ENCODE measurements around the gene HPS4. TPM values are rescaled to one million over a fixed set of nuclear protein-coding genes. Genes with fewer than 3 reads are reported as not detected.

The HPS4 gene
- total RNA-seq, 1 donor, result 56.8 TPM

GRCh38 chr22:26401726-26402125 lies 81.9 kb downstream of the HPS4 start:
- no peaks in the 10 kb centered on the region for H3K9me3 ChIP-seq (ENCODE audit: low read depth, low read length)

More at GRCh38 chr22:26401726-26402125, 81.9 kb downstream of the HPS4 start:
- Histone ChIP-seq H3K4me3 (ENCODE audit: low read length) (no peak overlapping the region), H3K4me1 (ENCODE audit: insufficient read depth, low read length) (peaks cover 22% of the 10 kb centered on the region), H3K27me3 (ENCODE audit: insufficient read depth, low read length) (no peaks in the 10 kb centered on the region)

Other genes with a start within 250 kb of the HPS4 start
- 2.7 TPM for gene ASPHD2, start 54.5 kb downstream of the HPS4 start, total RNA-seq
- 13.3 TPM for gene SRRD, start 94 bp upstream of the HPS4 start, total RNA-seq
- gene TFIP11, start 28.7 kb upstream of the HPS4 start, total RNA-seq, result 64.2 TPM
- 35.9 TPM for gene TPST2, start 106.3 kb upstream of the HPS4 start, total RNA-seq
- not detected for gene CRYBB1, start 134.2 kb upstream of the HPS4 start, total RNA-seq
- not detected for gene CRYBA4, start 138.2 kb upstream of the HPS4 start, total RNA-seq
- gene MIAT, start 173.8 kb upstream of the HPS4 start, total RNA-seq, result 15.8 TPM